HG03060 (cell line): ENCODE measurements around the gene PCDHGA5.
"Not testable (repeated sequence)": the region's sequence is repeated elsewhere in the genome, so short reads cannot be mapped to it uniquely, and the experiment has no call there.

Experiments used
- ATAC-seq: cut with Tn5 transposase; IDR thresholded peaks from one replicate; pipeline ENCODE4 v1.9.1; 2021; ENCODE audit warnings: low read depth, moderate number of reproducible peaks; ENCODE audit not compliant: unreplicated experiment

Gene PCDHGA5

DNA sequence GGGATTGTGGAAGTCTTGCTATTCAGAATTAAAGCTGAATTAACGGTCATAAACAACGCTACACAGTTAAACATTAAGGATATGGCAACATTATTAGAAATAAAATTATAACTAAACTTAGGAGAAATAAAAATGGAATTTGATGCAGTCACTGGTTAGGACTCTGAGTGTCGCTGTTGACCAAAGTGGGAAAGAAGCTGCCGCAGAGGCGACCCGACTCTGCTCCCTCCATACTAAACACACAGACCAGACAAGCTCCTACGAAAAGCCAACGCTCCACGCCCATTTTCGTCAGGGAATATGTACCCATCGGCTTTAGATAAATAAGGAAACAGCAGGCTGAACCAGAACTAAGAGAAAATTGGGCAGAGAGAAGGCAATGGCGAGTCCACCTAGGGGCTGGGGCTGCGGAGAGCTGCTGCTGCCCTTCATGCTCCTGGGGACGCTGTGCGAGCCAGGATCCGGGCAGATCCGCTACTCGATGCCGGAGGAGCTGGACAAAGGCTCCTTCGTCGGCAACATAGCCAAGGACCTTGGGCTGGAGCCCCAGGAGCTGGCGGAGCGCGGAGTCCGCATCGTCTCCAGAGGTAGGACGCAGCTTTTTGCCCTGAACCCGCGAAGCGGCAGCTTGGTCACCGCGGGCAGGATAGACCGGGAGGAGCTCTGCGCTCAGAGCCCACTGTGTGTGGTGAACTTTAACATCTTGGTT lies at the start of gene PCDHGA5:
PCDHGA5 (plus strand) TSS at position 211 of the 709 bp plus-strand sequence; CDS start at position 380, 169 bp downstream.
- ATAC-seq, result no peak

DNA sequence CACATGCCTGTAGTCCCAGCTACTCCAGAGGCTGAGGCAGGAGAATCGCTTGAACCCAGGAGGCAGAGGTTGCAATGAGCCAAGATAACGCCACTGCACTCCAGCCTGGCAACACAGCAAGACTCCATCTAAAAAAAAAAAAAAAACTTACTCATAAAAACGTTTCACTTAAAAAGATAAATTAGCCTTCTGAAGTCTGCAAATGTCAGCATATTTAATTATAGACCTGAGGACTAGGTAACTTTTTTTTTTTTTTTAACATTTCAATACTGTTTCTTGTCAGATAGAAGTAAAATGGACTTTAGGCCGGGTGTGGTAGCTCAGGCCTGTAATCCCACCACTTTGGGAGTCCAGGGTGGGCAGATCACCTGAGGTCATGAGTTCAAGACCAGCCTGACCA lies 47.0 kb upstream of the PCDHGA5 start:
- ATAC-seq, result not testable (repeated sequence)

DNA sequence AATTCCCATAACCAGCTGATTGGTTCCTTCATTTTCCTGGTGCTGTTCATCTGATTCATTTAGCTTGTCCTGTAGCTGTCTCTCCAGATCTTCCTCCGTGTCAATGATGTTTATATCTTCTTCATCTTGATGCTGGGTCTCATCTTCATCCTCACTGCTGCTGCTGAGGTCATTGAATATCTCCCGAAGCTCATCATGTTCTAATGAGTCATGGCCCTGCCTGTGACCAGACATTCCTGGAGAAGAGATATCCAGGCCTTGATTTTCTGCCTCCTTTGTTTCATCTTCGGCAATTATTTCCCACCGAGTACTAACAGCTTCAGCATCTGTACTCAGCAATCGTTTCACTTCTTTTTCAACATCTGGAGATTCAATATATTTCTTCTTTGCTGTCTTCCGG lies 44.8 kb upstream of the PCDHGA5 start:
- ATAC-seq, result no peak

DNA sequence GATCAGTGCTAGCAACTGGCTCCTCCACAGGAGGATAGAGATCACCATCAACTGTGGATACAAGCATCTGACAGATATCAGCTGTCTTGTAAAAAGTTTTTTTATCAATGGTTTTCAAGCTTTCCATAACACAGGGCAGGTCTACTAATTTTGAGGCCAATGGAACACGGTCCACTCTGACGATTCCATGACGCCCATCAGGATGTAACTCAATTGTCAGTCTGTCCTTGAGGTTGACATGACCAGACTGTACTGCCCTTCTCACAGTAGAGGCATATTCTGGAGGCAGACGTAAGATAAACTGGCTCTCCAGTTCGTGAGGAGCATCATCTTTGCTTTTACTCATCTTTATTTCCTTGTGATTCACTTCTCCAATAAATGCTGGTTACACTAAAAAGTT lies 44.3 kb upstream of the PCDHGA5 start:
- ATAC-seq, result no peak

DNA sequence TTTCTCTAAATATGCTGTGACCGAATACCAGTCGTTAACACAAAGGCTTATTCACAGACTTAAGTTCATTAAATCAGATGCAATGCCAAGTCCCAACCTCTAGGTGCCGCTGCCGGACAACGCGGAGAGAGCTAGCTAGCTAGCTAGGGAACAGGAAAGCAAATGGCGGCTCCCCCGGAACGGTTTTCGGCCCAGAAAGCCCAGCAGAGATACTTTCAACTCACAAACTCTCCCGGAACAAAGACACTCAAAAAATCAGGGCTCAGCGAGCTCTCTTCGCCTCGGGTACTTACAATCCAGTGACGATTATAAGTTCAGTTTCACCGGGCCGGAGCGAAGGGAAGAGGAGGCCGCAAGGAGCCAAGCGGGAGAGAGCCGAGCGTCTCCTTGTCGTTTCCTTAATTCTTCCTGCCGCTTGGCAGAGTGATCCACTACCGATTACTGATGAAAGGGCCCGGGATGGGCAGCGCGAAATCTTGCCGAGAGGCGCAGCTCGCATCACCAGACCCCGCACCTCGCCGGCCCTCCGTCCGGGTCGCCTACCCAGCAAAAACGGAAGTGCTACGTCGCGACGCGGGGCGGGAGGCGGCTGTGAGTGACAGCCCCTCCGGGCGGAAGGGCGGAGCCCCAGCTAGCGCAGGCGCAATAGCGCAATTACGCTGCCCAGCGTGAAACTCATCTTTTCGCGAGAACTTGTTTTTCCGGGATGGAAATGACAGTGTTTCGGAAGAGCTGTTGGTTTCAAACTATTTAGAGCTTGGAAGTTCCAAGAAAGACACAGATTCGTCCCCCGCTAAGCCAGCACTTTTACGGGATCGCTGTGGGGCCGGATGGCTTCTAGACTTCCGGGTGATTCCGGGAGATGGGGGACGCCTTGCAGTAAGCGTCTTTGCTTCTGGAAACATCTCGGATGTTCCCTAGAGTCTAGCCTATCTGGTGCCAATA lies 43.5 kb upstream of the PCDHGA5 start, which contains the start of gene TAF7:
TAF7 (minus strand) TSS at position 560 of the 945 bp plus-strand sequence. CDS start 740 bp downstream, outside the sequence.
- ATAC-seq, result peak; percentile 86

DNA sequence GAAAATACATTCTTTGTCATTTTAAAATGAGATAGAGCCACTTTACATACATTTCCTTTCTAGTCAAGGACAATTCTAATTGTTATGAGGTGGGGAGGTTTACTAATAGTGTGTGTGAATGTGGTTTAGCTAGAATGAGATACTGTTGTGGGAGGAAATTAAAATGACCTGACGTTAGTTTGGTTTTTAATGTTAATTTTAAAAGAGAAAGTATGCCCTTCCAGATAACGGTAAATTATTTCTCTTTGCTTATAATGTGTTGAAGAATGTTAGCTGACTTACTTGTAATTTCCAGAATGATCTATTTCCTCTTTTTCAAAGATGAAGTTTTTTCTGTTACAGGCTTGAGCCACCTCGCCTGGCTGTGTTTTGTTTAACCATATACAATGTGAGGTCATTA lies 41.7 kb upstream of the PCDHGA5 start:
- no peak for ATAC-seq

DNA sequence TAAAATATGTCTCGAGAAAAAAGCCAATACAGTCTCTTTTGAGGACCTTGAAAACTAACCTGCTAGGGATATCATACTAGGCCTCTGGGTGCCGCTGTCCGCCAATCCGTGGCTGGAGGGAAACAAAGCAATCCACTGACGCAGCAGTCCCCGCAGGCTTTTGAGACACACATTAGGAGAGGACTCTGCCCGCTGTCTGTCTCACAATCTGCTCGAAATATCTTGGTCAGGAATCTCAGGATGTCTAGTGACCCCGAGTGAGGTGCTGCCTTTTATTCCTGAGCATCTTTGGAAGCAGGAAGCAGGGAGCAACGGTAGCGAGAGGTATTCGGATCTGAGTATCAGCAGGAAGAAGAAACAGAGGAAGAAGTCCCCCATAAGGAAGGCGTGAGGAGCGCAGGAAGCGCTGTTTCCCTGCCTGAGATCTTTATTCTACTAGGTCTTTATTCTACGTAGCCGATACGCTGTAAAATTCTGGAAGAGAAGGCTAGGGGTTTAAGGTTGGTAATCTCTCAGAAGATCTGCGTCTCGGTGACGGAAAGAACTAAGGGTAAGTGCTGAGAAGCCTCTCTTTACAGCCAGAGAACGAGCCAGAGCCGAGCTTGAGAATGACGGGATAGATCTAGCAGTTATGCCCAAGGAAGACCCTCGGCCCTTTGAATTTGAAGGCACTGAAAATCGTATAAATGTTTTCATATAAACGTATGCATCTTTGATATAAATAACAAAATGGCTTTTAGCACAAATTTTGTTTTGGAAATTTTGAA lies 37.7 kb upstream of the PCDHGA5 start:
- peak; percentile 59 for ATAC-seq

DNA sequence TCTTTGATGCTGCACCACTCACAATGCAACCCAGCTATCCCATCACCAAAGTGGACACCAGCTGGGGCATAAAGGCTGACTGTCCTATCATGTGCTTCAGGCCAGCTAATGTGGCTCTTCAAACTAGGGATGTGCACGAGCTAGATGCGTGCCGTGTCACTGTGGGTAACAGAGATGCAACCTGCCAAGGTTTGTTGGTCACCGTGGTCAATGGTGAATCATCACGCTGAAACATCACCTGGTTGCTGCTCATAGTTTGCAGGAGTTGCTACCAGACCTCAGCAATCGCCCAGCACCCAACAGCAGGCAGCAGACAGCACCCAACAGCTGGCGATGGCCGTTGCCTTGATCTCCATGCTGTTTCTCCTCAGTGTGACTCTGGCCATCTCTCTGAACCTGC lies 35.7 kb upstream of the PCDHGA5 start:
- ATAC-seq, result no peak

DNA sequence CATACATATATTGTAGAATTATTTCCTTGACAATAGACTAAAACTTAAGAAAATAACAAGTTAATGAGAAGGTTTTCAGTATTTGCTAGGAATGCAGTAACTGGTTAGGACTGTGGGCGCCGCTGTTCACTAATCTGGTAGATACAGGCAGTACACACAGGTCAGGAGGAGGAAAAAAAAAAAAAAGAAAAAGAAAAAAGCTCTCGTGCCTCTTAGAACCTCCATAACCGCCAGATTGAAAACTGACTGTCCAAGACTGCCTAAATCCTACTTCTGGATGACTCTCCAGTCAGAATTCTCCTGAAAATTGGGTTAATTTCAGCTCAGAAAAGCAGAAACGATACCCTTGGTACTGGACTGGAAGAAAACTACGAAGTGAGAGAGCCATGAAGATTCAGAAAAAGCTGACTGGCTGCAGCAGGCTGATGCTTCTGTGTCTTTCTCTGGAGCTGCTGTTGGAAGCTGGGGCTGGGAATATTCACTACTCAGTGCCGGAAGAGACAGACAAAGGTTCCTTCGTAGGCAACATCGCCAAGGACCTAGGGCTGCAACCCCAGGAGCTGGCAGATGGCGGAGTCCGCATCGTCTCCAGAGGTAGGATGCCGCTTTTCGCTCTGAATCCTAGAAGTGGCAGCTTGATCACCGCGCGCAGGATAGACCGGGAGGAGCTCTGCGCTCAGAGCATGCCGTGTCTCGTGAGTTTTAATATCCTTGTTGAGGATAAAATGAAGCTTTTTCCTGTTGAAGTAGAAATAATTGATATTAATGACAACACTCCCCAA lies 33.5 kb upstream of the PCDHGA5 start, which contains the start of gene PCDHGA1:
PCDHGA1 (plus strand) TSS at position 216 of the 782 bp plus-strand sequence.
- no peak for ATAC-seq

DNA sequence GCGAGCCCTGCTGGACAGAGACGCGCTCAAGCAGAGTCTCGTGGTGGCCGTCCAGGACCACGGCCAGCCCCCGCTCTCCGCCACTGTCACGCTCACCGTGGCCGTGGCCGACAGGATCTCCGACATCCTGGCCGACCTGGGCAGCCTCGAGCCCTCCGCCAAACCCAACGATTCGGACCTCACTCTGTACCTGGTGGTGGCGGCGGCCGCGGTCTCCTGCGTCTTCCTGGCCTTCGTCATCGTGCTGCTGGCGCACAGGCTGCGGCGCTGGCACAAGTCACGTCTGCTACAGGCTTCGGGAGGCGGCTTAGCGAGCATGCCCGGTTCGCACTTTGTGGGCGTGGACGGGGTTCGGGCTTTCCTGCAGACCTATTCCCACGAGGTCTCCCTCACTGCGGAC lies 31.4 kb upstream of the PCDHGA5 start:
- not testable (repeated sequence) for ATAC-seq

DNA sequence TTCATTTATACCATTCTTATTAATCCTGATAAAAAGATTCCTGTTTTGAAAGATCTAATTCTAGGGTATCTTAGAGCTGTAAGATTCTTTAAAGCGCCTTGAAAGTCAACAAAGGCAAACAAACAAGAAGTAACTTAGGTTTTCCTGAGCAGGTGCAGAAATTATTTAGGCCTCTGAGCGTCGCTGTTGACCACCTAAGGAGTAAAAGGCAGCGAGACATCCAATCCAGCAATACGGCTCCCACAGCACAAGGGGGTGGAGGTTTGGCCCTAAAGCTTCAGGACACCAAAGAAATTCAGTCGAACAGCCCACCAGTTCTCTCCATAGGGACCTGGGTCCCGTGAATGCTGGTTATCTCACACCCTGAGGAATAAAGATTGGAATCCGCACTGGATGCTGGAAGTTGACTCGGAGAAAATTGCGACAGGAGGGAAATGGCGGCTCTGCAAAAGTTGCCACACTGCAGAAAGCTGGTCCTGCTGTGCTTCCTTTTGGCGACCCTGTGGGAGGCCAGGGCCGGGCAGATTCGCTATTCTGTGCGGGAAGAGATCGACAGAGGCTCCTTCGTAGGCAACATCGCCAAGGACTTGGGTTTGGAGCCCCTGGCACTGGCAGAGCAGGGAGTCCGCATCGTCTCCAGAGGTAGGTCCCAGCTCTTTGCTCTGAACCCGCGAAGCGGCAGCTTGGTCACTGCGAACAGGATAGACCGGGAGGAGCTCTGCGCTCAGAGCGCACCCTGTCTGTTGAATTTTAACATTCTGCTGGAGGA lies 25.2 kb upstream of the PCDHGA5 start, which contains the start of gene PCDHGA2:
PCDHGA2 (plus strand) TSS at position 223 of the 769 bp plus-strand sequence.
- ATAC-seq, result no peak

DNA sequence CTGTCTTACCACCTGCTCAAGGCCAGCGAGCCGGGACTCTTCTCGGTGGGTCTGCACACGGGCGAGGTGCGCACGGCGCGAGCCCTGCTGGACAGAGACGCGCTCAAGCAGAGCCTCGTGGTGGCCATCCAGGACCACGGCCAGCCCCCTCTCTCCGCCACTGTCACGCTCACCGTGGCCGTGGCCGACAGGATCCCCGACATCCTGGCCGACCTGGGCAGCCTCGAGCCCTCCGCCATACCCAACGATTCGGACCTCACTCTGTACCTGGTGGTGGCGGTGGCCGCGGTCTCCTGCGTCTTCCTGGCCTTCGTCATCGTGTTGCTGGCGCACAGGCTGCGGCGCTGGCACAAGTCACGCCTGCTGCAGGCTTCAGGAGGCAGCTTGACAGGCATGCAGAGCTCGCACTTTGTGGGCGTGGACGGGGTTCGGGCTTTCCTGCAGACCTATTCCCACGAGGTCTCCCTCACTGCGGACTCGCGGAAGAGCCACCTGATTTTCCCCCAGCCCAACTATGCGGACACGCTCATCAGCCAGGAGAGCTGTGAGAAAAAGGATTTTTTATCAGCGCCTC lies 23.1 kb upstream of the PCDHGA5 start:
- not testable (repeated sequence) for ATAC-seq

DNA sequence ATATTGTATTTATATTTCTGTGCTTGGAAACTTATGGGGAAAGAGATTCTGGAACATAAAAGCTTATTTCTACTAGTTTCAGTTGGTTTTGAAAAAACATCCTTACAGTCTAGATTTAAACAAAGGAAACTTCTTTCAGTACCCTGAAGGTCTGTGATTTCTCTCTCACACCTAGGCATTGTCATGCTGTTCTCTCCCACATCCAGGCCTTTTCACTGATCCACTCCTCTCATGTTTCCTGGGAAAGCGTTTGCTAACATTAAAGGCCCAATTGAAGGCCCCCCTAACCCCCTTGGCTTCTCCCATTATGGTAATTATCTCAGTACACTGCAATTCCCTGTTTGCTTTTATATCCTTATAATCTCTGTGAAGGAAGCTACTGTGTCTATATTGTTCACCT lies 21.2 kb upstream of the PCDHGA5 start:
- no peak for ATAC-seq

DNA sequence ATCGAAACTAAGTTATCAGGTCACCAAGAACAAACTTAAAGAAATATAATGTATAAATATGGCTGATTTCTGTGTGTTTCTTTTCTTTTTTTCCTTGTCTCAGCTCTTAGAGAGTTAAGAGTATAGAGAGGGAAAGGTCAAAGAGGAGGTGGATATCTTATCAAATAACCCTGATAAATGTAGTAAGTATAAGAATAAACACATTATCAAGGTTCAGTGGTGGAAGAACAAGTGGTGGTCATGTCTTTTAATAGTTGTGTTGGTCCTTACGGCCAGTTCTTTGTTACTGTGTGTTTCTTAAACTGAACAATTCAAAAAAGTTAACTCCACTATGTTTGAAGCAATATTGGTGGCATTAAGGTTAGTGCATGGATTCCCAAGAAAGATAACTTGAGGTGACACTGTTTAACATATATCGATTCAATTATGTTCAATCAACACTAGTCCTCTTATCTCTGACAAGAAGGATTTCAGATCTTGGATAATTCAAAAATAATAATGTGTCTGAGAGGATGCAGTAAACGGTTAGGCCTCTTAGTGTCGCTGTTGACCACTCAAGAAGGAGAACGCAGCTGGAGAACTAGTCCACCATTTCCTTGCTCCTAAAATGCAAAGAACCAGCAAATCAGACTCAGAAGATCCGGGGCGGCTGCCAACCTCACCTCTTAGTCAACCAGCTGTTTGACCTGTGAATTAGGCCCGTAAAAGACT lies 20.6 kb upstream of the PCDHGA5 start, which contains the start of gene PCDHGA3:
PCDHGA3 (plus strand) TSS at position 588 of the 711 bp plus-strand sequence. CDS start 205 bp downstream, outside the sequence.
- ATAC-seq, result no peak

DNA sequence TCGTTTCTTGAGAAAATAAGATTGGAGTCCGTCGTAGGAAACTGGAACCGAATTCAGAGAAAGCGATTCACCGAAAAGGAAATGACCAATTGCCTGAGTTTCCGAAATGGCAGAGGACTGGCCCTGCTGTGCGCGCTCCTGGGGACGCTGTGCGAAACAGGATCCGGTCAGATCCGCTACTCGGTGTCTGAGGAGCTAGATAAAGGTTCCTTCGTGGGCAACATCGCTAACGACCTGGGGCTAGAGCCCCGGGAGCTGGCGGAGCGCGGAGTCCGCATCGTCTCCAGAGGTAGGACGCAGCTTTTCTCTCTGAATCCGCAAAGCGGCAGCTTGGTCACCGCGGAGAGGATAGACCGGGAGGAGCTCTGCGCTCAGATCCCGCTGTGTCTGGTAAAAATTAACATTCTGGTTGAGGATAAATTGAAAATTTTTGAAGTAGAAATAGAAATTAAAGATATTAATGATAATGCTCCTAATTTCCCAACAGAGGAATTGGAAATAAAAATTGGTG lies 20.0 kb upstream of the PCDHGA5 start:
- ATAC-seq, result no peak

DNA sequence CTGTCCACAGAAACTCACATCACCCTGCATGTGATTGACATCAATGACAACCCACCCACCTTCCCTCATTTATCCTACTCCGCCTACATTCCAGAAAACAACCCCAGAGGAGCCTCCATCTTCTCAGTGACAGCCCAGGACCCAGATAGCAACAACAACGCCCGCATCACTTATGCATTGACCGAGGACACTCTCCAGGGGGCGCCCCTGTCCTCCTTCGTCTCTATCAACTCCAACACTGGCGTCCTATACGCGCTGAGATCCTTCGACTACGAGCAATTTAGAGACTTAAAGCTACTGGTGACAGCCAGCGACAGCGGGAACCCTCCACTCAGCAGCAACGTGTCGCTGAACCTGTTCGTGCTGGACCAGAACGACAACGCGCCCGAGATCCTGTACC lies 18.6 kb upstream of the PCDHGA5 start:
- ATAC-seq, result no peak

DNA sequence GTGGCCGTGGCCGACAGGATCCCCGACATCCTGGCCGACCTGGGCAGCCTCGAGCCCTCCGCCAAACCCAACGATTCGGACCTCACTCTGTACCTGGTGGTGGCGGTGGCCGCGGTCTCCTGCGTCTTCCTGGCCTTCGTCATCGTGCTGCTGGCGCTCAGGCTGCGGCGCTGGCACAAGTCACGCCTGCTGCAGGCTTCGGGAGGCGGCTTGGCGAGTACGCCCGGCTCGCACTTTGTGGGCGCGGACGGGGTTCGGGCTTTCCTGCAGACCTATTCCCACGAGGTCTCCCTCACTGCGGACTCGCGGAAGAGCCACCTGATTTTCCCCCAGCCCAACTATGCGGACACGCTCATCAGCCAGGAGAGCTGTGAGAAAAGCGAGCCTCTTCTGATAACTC lies 17.9 kb upstream of the PCDHGA5 start:
- not testable (repeated sequence) for ATAC-seq
